ENCODE results near the gene ARAP3. TPM values are rescaled to one million over a fixed set of nuclear protein-coding genes. Genes with fewer than 3 reads are reported as not detected.
A peak's percentile ranks its signal among the peaks of the same experiment; 100 is the strongest.

The ARAP3 gene
- total and polyA plus RNA-seq, 3 donors from 2014 or later = 4.0 to 4.8 (median 4.1) TPM

DNA sequence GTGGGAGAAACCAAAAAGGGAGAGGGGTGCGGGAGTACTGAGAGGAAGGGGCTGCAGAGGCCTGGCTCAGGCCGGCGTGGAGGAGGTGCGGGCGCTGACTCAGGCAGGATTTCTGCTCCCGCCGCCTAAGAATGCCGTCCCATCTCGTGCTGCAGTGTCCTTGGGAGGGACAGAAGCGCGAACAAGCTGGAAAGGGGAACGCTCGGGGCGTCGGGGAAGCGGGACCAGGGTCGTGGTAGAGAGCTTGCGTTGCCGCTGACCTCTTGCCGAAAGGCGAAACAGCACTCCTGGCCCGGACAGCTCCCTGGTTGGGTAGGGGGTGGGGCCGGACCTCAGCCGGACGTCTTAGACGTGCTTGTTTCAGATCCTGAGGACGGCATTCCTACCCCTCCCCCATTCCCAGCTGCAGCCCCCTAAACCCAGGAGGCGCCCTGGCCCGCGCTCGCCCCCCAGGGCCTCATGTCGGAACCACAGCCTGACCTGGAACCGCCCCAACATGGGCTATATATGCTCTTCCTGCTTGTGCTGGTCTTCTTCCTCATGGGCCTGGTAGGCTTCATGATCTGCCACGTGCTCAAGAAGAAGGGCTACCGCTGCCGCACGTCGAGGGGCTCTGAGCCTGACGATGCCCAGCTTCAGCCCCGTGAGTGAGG is 44.1 kb downstream of the ARAP3 start:
- WGBS, 2 donors = 3 to 4% methylated on average over 14 to 39 of the region's 40 CpGs
- H3K4me3 ChIP-seq = peak overlapping the region; percentile 81 to 93
- TF ChIP-seq POLR2A (IDR thresholded peaks at IDR 0.05) = no peak
- TF ChIP-seq, protein P1, sequence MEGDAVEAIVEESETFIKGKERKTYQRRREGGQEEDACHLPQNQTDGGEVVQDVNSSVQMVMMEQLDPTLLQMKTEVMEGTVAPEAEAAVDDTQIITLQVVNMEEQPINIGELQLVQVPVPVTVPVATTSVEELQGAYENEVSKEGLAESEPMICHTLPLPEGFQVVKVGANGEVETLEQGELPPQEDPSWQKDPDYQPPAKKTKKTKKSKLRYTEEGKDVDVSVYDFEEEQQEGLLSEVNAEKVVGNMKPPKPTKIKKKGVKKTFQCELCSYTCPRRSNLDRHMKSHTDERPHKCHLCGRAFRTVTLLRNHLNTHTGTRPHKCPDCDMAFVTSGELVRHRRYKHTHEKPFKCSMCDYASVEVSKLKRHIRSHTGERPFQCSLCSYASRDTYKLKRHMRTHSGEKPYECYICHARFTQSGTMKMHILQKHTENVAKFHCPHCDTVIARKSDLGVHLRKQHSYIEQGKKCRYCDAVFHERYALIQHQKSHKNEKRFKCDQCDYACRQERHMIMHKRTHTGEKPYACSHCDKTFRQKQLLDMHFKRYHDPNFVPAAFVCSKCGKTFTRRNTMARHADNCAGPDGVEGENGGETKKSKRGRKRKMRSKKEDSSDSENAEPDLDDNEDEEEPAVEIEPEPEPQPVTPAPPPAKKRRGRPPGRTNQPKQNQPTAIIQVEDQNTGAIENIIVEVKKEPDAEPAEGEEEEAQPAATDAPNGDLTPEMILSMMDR (IDR thresholded peaks at IDR 0.05) = peak in 1 of 3 experiments; percentile 30
- intact Hi-C loops (cut with DNase I; ENCODE audit: low total_unique reads) = no loop called here
- peaks cover 10% of the 10 kb centered on the region for H3K4me1 ChIP-seq
- DNase-seq = peak; percentile 62
- no peaks in the 10 kb centered on the region for H3K36me3 ChIP-seq (ENCODE audit: low read depth, missing control alignments)
- H3K27ac ChIP-seq = peak overlapping the region in 1 of 2 donors; percentile 6
- H3K9me3 ChIP-seq = no peaks in the 10 kb centered on the region
- H3K27me3 ChIP-seq = no peaks in the 10 kb centered on the region

GRCh38 chr5:141637123-141637766 is 44.8 kb downstream of the ARAP3 start:
- H3K9me3 ChIP-seq = no peaks in the 10 kb centered on the region
- peak overlapping the region in 1 of 2 donors; percentile 6 for H3K27ac ChIP-seq
- TF ChIP-seq, protein P1 (IDR thresholded peaks at IDR 0.05) = no peak
- TF ChIP-seq POLR2A (IDR thresholded peaks at IDR 0.05) = no peak
- peak overlapping the region; percentile 81 to 93 for H3K4me3 ChIP-seq
- 0 to 1% methylated on average over 24 to 52 of the region's 63 CpGs for WGBS, 2 donors
- DNase-seq = no peak
- H3K36me3 ChIP-seq (ENCODE audit: low read depth, missing control alignments) = no peaks in the 10 kb centered on the region
- H3K4me1 ChIP-seq = peaks cover 10% of the 10 kb centered on the region
- intact Hi-C loops (cut with DNase I; ENCODE audit: low total_unique reads) = no loop called here
- H3K27me3 ChIP-seq = no peaks in the 10 kb centered on the region

- H3K4me1 ChIP-seq = peaks cover 10% of the 10 kb centered on the region
These were observed 45.5 kb downstream of the ARAP3 start, which contains the start of the genes HDAC3 and RELL2 for GRCh38 chr5:141636413-141637122. Gene HDAC3 (minus strand): TSS chr5:141636849. CDS start chr5:141636790, 59 bp downstream. Gene RELL2 (plus strand): TSS chr5:141636997. CDS start chr5:141638226, 1,229 bp downstream.

DNA sequence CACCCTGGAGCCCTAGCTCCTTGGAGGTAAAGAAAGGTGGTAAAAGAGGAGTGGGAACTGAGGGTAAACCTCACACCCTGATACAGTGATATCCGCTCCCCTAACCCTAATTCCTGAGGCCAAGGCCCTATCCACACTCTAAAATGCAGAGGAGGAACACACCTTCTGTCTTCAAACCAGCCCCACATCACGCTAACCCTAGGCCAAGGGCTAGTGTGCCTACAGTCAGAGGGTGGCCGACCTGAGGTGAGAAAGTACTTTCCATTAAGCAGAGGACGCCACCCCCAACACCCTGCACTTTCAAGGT is 46.0 kb downstream of the ARAP3 start:
- TF ChIP-seq, protein P1 (IDR thresholded peaks at IDR 0.05) = no peak
- TF ChIP-seq POLR2A (IDR thresholded peaks at IDR 0.05) = no peak
- 1 to 5% methylated on average over 4 of the region's 4 CpGs for WGBS, 2 donors
- DNase-seq = no peak
- no peaks in the 10 kb centered on the region for H3K27me3 ChIP-seq
- intact Hi-C loops (cut with DNase I; ENCODE audit: low total_unique reads) = no loop called here
- peak overlapping the region; percentile 17 to 64 for H3K27ac ChIP-seq
- H3K4me1 ChIP-seq = peaks cover 10% of the 10 kb centered on the region
- H3K36me3 ChIP-seq (ENCODE audit: low read depth, missing control alignments) = no peaks in the 10 kb centered on the region
- no peaks in the 10 kb centered on the region for H3K9me3 ChIP-seq
- H3K4me3 ChIP-seq = peak overlapping the region; percentile 81 to 93

More at GRCh38 chr5:141636413-141637122, 45.5 kb downstream of the ARAP3 start, which contains the start of the genes HDAC3 and RELL2:
- Histone ChIP-seq H3K36me3 (ENCODE audit: low read depth, missing control alignments) (no peaks in the 10 kb centered on the region), H3K27ac (peak within 1 kb of the TSS; percentile 17 to 64), H3K9me3 (no peaks in the 10 kb centered on the region), H3K27me3 (no peaks in the 10 kb centered on the region), H3K4me3 (peak within 1 kb of the TSS; percentile 81 to 93)
- WGBS, 2 donors = 0 to 1% methylated on average over 18 to 54 of the region's 55 CpGs
- TF ChIP-seq POLR2A (IDR thresholded peaks at IDR 0.05) = peak; percentile 84
- TF ChIP-seq, protein P1 (IDR thresholded peaks at IDR 0.05) = no peak
- DNase-seq = peak; percentile 96
- intact Hi-C loops (cut with DNase I; ENCODE audit: low total_unique reads) = no loop called here

All from testis (tissue), 3 donors.